ENCODE results near the gene LRRK2.

- no peak for TF ChIP-seq POLR2A (IDR thresholded peaks at IDR 0.05)
- TF ChIP-seq, protein P1, sequence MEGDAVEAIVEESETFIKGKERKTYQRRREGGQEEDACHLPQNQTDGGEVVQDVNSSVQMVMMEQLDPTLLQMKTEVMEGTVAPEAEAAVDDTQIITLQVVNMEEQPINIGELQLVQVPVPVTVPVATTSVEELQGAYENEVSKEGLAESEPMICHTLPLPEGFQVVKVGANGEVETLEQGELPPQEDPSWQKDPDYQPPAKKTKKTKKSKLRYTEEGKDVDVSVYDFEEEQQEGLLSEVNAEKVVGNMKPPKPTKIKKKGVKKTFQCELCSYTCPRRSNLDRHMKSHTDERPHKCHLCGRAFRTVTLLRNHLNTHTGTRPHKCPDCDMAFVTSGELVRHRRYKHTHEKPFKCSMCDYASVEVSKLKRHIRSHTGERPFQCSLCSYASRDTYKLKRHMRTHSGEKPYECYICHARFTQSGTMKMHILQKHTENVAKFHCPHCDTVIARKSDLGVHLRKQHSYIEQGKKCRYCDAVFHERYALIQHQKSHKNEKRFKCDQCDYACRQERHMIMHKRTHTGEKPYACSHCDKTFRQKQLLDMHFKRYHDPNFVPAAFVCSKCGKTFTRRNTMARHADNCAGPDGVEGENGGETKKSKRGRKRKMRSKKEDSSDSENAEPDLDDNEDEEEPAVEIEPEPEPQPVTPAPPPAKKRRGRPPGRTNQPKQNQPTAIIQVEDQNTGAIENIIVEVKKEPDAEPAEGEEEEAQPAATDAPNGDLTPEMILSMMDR (IDR thresholded peaks at IDR 0.05), result no peak
Measured at GRCh38 chr12:40238979-40239378, 14.2 kb downstream of the LRRK2 start.
